K562 (cell line): ENCODE measurements around the gene SCRG1. TPM values are rescaled to one million over a fixed set of nuclear protein-coding genes. Genes with fewer than 3 reads are reported as not detected.

Source experiments
- ATF1 ChIP-seq, 2 experiments: fragments of 450-650 bp in 1 of 2; IDR thresholded peaks; 2 replicates each; pipeline ENCODE4 v1.6.1; 2016; ENCODE audit warnings: missing compliant biosample characterization in 1 of 2, missing genetic modification characterization in 1 of 2
- BMI1 ChIP-seq: fragments of 150-350 bp; IDR thresholded peaks from 2 replicates; pipeline ENCODE4 v1.6.1; 2014; ENCODE audit warnings: low read length
- CCAR2 ChIP-seq: fragments of 200-400 bp; formaldehyde crosslinking; IDR thresholded peaks from 2 replicates; pipeline ENCODE4 v1.6.1; 2017; ENCODE audit warnings: mild to moderate bottlenecking, low read depth, low read length
- CCNT2 ChIP-seq: IDR thresholded peaks from 2 replicates; pipeline ENCODE4 v1.6.1; 2011; ENCODE audit warnings: borderline replicate concordance, low read depth, mild to moderate bottlenecking, moderate library complexity, mixed read lengths, low read length; ENCODE audit not compliant: insufficient read length; ENCODE audit errors: extremely low read depth
- DACH1 ChIP-seq: fragments of 450-650 bp; IDR thresholded peaks from 2 replicates; pipeline ENCODE4 v1.6.1; 2018; ENCODE audit not compliant: partially characterized antibody
- HMBOX1 ChIP-seq: sonication (generic); IDR thresholded peaks from 2 replicates; pipeline ENCODE4 v1.6.1; 2016
- TFE3 ChIP-seq: fragments of 450-650 bp; formaldehyde crosslinking; IDR thresholded peaks from 2 replicates; pipeline ENCODE4 v1.4.0; 2020; ENCODE audit warnings: mild to moderate bottlenecking, mixed read lengths
- ZNF121 ChIP-seq: sonication (generic); formaldehyde crosslinking; conservative IDR thresholded peaks from 2 replicates; pipeline ENCODE4 v1.8.0; 2022; ENCODE audit warnings: missing genetic modification reagents
- ZNF224 ChIP-seq: sonication (generic); formaldehyde crosslinking; IDR thresholded peaks from 2 replicates; pipeline ENCODE4 v1.8.0; 2022; ENCODE audit warnings: mild to moderate bottlenecking, missing genetic modification reagents
- ZNF609 ChIP-seq: sonication (generic); formaldehyde crosslinking; IDR thresholded peaks from 2 replicates; pipeline ENCODE4 v1.8.1; 2023; ENCODE audit warnings: missing genetic modification reagents, mild to moderate bottlenecking, borderline replicate concordance
- polyA plus RNA-seq, 8 experiments: library from polyadenylated mRNA; depleted of rRNA in 4 of 8; stranded (reverse) in 5 of 8; unstranded in 3 of 8; fragments of >200 nt; fragmentation: Nextera tagmentation in 2 of 8; fragmentation: Illumina TruSeq in 1 of 8; extraction: Ambion mirVana in 2 of 8; extraction: Trizol in 1 of 8; gene quantifications; 2 replicates each; pipeline versions ENCODE4 v1.2.1 to v1.2.3, GENCODE V29; 2011 to 2014; ENCODE audit warnings: inconsistent platforms in 1 of 8, missing spikeins in 1 of 8
- total RNA-seq, 7 experiments: library from RNA; depleted of rRNA in 6 of 7; stranded (reverse); fragments of >200 nt in 6 of 7; fragmentation: Illumina TruSeq in 2 of 7; extraction: Trizol in 2 of 7; gene quantifications; 2 replicates each; pipeline versions ENCODE4 v1.2.1 to v1.2.3, GENCODE V29; 2011 to 2021; ENCODE audit warnings: low replicate concordance in 1 of 7

SCRG1 gene
- total and polyA plus RNA-seq, 9 of the 15 experiments (the other 6 are each of a cell fraction or from before 2014, with no cell fraction given), result 0.01 TPM; not detected in 7

GRCh38 chr4:173420801-173421200 lies 21.9 kb upstream of the SCRG1 start (continued):
- TF ChIP-seq ZNF609 (CRISPR knock-in tag) (no peak), CCNT2 (no peak), ZNF224 (CRISPR knock-in tag) (no peak), ZNF121 (no peak), BMI1 (no peak), CCAR2 (no peak), TFE3 (CRISPR knock-in tag) (no peak), ATF1 (CRISPR knock-in tag; IDR thresholded peaks at IDR 0.05) (no peak), ATF1 (tag; IDR thresholded peaks at IDR 0.05) (no peak), HMBOX1 (no peak), DACH1 (no peak)
